ENCODE results near the gene MDP1.
"Not testable (repeated sequence)": the region's sequence is repeated elsewhere in the genome, so short reads cannot be mapped to it uniquely, and the experiment has no call there.

DNA sequence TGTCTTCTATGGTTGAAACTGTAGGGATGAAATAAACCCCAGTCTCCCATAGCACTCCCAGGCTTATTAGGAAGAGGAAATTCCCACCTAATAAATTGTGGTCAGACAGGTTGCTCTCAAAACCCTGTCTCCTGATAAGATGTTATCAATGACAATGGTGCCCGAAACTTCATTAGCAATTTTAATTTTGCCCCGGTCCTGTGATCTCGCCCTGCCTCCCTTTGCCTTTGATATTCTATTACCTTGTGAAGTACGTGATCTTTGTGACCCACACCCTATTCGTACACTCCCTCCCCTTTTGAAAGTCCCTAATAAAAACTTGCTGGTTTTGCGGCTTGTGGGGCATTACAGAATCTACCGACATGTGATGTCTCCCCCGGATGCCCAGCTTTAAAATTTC is 13.3 kb downstream of the MDP1 start:
- TF ChIP-seq CTCF (IDR thresholded peaks at IDR 0.05); SIN3A (IDR thresholded peaks at IDR 0.05; ENCODE audit: borderline replicate concordance, insufficient read depth, low read depth, low read length); POLR2AphosphoS5 (IDR thresholded peaks at IDR 0.05; ENCODE audit: low read depth, low read length); TCF7L2 (IDR thresholded peaks at IDR 0.05; ENCODE audit: low read depth, low read length): not testable (repeated sequence)

Measured in Panc1 (cell line).